HG03378 (cell line): Measurements from ENCODE around the gene TK1.

Source experiments
- ATAC-seq: cut with Tn5 transposase; IDR thresholded peaks from one replicate; pipeline ENCODE4 v1.9.1; 2021; ENCODE audit warnings: mild to moderate bottlenecking, moderate library complexity; ENCODE audit not compliant: unreplicated experiment

The TK1 gene

DNA sequence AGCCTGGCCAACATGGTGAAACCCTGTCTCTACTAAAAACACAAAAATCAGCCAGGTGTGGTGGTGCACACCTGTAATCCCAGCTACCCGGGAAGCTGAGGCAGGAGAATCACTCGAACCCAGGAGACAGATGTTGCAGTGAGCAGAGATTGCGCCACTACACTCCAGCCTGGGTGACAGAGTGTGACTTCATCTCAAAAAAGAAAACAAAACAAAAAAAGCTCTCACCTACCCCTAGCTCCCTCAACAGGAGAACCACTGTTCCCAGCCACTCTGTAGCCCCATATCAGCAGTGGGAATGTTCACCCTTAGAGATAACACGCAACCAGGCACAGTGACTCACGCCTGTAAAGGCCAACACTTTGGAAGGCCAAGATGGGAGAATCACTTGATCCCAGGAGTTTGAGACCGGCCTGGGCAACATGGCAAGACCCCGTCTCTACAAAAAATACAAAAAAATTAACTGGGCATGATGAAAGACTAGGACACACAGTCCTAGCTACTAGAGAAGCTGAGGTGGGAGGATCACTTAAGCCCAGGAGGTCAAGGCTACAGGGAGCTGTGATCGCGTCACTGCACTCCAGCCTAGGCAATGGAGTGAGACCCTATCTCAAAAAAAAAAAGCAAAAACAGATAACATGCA, 50.9 kb downstream of the TK1 start:
- no peak for ATAC-seq

DNA sequence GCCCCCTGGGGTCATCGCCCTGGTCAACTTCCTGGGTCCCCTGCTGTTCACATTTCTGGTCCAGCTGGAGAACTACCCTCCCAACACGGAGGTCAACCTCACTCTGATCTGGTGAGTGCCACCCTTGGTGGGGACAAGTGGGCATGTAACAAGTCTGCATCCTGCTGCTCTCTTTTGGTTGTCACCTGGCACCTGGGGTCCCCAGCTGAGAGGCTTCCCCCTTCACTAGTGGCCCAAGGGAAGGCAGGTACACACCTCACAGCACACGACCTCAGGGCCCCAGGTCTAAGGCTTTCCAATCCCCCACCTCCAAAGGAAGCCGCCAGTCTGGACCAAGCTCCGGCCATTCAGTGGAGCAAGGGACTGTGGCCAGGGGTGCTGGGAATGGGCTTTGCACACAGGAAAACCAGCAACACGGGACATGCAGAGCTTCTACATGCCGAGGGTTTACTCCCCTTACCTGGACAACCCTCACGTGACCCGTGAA, 51.9 kb downstream of the TK1 start:
- ATAC-seq: no peak

DNA sequence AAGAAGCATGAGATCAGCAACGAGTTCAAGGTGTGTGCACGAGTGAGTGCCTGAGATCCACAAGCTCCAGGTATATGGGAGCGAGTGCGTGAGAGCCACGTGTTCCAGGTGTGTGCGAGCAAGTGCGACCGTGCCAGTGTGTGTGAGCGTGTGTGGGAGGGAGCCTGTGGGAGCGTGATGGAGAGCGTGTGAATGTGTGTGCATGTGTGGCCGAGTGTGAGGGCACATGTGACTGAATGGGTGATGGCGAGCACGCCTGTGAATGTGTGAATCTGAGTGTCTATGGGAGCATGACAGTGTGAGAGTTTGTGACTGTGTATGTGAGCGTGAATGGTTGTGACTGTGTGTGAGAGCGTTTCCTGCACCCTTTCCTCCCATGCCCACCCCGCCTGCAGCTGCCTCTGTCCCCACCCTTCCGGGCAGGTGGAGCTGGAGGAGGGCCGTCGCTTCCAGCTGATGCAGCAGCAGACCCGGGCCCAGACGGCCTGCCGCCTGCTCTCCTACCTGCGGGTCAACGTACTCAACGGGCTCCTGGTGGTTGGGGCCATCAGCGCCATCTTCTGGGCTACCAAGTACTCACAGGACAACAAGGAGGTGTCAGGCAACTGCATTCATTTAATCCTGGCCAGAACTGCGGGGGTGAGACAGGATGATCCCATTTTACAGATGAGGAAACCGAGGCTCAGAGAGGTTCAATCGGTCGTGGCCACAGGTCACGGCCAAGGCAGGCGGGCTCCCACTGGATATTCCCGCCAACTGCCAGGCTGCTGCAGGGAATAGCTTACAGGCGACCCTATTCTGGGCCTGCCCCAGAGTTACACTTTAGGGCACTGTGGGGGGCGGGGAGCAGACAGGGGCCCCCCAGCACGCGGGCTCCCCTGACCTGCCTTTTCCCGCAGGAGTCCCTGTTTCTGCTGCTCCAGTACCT, 52.6 kb downstream of the TK1 start:
- no peak for ATAC-seq

DNA sequence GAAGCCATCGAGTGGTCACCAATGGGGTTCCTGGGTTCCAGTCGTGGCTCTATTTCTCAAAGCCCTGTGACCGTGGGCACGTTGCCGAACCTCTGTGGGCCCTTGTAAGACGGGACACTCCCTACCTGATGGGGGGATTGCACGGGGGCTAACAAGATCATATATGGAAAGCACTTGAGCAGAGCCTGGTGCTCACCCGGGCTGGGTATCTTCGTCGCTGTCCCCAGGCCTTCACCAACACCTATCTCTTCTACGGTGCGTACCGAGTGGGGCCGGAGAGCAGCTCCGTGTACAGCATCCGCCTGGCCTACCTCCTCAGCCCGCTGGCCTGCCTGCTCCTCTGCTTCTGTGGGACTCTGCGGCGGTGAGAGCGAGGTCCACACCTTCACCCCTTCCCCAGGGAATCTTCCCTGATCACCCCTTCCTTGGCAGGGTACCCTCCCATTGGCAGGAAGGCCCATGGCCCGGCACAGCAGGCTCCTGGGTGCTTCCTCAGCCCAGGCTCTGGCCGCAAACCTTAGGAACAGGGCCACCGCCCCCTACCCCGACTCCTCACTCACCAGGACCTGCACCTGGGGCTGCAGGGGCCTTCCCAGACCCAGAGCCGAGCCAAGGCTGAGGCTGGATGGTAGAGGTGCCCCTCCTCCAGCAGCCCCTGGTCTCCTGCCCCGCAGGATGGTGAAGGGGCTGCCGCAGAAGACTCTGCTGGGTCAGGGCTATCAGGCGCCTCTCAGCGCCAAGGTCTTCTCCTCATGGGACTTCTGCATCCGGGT, 53.5 kb downstream of the TK1 start:
- ATAC-seq: no peak

DNA sequence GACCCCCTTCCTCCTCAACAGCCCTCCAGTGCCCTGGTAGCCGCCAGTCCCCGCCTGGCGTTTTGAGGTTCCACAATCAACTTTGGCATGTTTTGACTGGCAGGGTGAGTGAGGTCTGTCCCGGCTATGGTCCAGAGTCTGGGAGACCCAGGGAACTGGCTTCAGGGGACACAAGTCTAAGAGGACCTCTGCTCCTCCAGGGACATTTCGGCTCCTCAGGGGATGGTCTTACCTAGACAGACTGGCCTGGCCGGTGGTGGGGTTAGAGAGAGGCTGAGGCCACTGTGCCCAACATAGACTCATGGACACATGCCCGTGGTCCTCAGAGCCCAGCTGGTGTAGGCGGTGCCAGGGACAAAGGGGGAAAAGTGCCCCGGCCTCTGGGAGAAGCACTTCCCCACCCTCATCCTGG, 54.1 kb downstream of the TK1 start:
- no peak for ATAC-seq

DNA sequence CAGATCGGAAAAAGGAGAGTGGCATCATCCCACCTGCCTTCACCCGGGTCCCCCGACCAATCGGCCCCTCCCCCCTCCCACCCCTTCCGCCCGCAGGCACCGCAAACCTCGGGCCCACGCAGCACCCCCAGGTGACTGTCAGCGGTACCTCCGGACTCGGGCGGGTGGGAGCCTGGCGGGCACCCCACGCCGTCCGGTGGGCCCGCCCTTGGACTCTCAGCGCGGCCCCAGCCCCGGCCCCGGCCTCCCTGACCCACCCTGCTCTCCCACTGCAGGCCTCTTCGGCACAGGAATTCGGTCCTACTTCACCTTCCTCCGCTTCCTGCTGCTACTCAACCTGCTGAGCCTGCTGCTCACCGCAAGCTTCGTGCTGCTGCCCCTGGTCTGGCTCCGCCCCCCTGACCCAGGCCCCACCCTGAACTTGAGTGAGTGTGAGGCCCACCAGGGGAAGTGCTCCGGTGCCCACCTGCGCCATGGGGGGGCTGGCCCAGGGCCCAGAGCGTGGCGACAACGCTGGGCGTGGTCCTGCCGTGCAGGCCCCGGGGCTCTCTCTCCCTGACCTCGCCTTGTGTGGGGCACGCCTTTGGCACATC, 54.7 kb downstream of the TK1 start:
- no peak for ATAC-seq

DNA sequence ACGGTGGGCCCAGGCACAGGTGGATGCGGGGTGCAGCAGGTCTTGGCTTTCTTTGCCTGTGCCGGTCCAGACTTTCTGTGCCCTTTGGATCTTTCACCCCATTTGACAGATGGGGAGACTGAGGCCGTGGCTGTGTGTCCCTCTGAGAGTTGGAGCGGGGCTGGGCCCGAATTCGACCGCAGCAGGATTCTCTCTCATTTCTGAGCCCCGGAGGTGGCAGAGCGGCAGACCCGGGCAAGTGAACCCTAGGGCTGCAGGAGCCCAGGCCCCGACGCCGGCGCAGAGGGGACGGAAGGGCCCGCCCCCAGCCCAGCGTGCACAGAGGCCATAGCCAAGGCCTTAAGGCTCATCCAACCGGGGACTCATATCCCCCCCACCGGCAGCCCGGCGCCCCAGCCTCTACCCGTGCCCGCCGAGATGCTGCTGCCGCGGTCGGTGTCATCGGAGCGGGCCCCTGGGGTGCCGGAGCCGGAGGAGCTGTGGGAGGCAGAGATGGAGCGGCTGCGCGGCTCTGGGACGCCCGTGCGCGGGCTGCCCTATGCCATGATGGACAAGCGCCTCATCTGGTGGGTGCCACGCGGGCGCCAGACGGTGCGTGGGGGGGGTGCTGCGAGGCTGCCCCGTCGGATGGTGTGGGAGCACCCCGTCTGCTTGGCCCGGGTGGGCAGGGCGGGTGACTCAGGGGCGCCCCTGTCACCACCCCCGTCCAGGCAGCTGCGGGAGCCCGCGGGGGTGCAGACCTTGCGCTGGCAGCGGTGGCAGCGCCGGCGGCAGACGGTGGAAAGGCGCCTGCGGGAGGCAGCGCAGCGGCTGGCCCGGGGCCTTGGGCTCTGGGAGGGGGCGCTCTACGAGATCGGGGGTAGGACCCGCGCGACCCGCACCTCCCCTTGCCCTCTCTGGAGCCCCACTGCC, 55.4 kb downstream of the TK1 start:
- ATAC-seq: no peak

DNA sequence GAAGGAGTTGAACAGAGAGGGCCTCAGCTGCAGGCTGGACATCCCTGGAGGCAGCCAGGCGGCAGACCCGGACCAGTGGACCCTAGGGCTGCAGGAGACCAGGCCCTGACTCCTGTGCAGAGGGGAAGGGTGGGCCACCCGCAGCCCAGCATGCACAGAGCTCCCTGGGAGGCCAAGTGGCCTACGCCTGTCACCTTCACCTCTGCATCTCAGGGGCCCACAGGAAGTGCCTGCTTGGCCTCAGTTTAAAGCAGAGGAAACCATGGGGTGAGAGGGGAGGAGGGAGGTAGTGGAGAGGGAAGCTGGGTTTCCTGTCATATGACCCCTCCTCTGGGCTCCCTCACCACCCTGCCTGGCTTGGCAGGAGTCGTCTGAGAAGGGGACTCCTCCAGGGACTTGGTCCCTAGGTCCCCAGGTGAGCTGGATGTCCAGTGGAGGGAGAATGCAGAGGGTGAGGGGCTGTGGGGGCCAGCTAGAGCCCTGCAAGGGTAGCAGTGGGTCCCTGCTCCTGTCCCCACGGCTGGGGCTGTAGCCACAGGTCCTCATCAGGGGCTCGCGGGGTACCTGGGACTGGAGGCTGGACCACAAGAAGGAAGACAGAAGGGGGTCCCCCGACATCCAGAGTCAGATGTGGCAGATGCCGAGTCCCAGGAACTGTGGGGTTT, 56.3 kb downstream of the TK1 start, which contains the start of gene TMC8:
Gene TMC8 (plus strand): TSS at position 335 of the 665 bp plus-strand sequence. CDS start 818 bp downstream, outside the sequence.
- ATAC-seq: no peak

DNA sequence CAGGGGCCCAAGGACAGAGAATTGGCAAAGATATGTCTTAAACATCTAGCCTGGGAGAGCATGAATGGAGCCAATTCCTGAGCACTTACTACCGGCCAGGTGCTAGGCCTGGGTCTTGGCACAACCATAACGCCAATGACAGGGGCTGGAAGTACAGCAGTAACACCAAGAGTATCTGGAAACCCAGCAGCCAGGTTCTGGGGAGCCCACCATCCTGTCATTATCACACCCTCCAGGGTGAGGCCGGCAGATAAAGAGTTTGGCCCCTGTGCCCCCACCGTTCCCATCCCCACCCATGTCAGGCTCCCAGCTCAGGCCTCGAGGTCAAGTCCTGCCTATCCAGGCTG, 56.8 kb downstream of the TK1 start:
- no peak for ATAC-seq

DNA sequence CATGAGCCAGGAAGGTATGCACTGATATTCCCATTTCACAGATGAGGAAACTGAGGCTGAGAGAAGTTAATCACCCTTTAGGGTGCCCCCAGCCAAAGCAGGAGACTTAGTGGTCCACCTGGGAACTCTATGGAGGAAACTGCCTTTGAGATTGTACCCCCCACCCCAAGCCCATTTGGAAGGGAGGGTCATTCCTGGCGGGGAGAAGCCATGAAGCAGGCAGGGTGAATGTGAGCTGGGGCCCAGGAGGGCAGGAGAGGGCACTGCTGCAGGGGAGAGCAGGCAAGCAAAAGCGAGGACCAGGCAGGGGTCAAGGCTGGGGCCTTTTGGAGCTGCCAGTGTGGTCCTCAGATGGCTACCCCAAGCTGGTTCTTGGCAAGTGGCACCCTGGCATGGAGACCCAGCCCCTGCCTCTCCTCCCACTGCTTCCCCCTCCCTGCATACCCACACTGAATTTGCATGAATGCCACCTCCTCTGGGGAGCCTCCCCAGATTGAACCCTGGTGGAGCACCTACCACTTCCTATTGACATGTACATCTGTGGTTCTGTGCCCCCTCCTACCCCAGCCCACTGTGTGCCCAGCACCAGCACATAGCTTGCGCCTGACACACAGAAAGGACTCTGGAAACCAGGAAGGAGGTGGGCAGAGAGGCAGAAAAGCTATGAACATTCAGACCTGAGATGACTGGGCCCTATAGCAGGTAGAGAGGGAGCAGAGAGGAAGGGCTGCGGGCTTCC, 57.3 kb downstream of the TK1 start:
- no peak for ATAC-seq

DNA sequence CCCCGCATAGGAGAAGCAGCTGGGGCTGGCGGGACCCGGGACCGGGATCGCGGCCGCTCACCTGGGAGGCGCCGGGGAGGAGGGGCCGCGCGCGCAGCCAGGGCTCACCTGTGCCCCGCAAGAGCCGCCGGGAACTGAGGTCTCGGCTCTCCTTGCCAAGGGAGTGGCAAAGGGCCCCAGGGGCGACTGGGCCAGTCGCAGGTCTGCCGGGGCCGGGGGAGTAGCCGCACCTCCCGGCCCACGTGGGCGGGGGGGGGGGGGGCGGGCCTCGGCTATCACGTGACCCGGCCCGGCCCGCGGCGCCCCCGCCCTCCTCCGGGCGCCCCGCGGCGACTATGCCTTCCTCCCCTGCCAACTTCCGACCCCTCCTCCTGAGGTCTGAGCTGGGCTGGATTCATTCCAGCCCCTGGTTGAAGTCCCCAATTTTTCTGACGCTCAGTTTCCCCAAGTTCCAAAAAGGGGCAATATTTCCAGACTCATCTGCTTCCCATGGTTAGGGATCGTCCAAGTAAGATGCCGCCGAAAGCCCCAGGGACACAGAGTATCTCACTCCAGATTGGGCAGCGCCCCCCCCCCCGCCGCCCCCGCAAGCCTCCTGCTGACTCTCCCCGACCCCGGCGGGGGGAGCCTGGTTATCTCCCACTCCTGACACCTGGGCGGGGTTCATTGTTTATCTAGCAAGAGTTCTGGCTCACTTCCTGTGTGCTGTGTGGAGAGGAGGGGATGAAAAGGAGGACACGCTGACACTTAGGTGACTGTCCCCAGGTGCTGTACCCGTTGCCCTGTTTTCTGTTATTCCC, 58.1 kb downstream of the TK1 start, which contains the start of gene TMC6:
Gene TMC6 (minus strand): TSS at position 205 of the 800 bp plus-strand sequence. CDS start 1,923 bp downstream, outside the sequence.
- no peak for ATAC-seq

DNA sequence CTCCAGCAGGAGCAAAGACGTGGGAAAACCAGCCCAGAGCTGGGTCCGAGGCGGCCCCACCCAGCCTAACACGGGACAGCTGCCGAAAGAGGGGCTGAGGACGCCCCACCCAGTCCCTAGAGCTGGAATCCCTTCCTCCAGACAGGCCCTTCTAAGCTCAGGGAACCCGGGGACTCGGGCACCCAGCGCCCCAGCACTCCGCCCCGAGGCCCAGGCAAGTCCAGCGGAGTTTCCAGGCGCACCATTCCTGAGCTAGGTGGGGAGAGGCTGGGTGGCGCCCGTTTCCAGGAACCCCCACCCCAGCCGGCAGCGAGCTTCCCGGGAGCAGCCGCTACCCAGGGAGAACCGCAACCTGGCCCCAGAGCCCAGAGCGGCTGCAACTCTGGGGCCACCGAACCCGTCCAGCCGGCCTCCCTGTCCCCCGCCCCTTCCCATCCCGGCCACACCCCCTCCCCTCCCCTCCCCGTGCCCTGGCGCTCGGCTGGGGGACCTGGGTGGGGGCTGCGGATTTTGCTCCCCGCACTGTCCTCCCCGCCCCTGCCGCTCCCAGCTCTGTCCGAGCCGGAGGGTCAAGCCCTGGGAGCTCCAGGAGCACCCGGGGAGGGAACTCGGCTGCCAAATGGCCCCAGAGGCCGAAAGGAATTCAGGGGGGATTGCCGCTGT, 58.8 kb downstream of the TK1 start:
- no peak for ATAC-seq

DNA sequence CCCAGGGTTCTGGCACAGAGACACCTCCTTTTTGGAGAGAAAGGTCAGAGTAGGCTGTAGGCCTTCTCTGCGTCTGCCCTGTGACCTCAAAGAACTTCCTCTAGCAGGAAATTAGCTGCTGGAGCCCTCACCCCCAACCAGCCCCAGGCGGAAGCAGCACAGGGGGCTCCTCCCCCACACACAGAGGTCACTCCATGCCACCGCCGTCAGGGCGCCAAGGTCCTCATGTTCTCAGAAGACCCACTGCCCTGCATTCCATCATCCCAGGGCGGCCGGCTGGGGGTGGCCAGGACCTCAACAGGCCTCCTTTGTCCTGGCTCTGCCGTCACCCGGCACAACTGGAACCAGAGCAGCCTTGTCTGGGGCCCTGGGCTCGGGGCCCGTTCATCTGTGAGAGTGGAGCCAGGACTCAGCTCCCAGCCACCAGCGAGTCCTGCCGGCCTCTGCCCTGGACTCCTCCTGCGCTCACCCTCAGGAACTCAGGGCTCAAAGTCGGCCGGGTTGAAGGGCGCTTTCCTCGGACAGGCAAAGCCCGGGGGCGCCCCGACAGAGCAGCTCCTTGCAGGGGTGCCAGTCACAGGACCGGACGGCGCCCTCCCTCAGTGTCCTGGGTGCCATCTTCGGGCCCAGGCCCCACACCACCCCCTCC, 59.5 kb downstream of the TK1 start:
- no peak for ATAC-seq

DNA sequence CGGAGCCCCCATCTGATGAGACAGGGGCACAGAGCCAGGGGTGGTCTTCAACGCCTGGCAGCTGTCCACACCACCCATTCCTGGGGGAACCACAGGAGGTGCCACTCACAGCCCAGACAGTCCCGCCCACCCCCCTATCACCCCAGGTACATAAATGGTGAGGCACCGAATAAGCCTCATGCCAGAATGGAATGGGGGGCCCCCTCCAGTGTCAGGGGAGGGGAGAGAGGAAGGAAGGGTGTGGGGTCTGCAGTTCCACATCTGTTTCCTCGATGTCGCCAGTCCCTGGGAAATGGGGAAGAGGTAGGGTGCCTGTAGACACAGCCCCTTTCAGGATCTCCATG, 60.0 kb downstream of the TK1 start:
- ATAC-seq: no peak

DNA sequence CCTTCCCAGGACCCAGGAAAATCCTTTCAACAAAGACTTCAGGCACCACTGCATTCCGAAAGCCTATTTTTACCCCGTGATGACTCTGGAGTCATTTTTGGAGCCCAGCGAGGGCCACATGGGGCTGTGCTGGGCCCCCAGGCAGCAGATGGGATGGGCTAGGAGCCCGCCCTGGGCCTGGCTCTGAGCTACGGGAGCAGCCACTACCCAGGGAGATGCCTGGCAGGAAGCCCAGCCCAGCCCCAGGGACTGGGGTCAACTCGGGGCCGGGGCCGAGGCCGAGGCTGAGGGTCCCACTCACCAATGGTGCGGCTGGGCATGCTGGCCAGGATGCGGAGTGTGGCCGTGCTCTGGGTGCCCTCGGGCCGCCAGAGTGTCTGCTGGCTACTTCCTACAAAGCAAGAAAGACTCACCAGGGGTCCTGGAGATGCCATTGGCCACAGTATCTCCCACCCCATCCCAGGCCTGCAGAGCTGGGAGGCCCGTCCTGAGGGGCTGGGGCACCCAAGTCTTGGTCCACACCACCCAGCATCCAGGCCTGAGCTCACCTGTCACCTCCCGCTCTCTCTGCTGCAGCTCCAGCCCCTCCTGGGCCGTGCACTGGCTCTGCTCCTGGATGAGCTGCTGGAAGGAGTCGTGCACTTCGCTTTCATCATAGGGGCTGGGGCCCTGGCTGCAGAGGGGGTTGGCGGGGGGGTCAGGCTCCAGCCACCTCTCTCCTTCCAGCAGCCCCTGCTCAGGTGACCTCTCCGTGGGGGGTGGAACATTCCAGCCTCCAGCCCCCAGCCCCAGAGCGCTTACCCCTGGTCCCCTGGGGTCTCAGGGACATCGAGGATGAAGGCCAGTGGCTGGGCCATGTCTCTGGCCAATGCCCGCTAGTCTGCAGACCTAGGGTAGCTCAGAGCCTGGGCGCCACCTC, 60.6 kb downstream of the TK1 start:
- no peak for ATAC-seq
